AG04449 (cell line): ENCODE data around the gene FOXP1.

Experiments
- CTCF ChIA-PET: fragments of 350-600 bp; formaldehyde crosslinking; extraction: SDS; loops from one replicate; lab custom pipeline; 2021; ENCODE audit warnings: antibody characterized with exemption; lab: Yijun Ruan, JAX
- POLR2A ChIA-PET: fragments of 400-600, 350-600 bp; formaldehyde crosslinking; extraction: SDS; loops from one replicate; lab custom pipeline; 2020; ENCODE audit warnings: antibody characterized with exemption, inconsistent platforms; lab: Yijun Ruan, JAX
- DNase-seq: peaks from one replicate; pipeline ENCODE4 v3.0.0-alpha.2; 2010; ENCODE audit warnings: low read depth, low spot score
- H3K4me3 ChIP-seq: 2 replicates; pipeline ENCODE4 v1.5.1; 2011; ENCODE audit warnings: low read depth, mild to moderate bottlenecking, control low read depth, low read length
- TF ChIP-seq, protein P1 (sequence below): IDR thresholded peaks from one replicate; pipeline ENCODE4 v1.5.1; 2011; ENCODE audit warnings: mild to moderate bottlenecking, moderate library complexity, low read length, control low read depth, inconsistent platforms; ENCODE audit not compliant: insufficient read depth; ENCODE audit errors: missing control alignments

The FOXP1 gene

DNA sequence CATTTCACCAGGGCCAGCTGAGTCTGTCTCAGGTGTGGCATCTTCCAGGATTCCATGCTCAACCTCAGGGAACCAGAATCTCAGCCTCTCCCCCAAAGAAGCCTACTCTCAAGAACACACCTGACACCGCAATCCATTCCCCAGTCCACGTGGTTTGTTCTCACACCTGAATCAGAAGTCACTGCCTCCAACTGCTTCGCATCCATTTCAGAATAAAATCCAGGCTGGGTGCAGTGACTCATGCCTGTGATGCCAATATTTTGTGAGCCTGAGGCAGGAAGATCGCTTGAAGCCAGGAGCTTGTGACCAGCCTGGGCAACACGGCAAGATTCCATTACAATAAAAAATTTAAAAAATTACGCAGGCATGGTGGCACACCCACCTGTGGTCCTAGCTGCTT, 212.2 kb downstream of the FOXP1 start:
- no peak overlapping the region for H3K4me3 ChIP-seq
- TF ChIP-seq, protein P1, sequence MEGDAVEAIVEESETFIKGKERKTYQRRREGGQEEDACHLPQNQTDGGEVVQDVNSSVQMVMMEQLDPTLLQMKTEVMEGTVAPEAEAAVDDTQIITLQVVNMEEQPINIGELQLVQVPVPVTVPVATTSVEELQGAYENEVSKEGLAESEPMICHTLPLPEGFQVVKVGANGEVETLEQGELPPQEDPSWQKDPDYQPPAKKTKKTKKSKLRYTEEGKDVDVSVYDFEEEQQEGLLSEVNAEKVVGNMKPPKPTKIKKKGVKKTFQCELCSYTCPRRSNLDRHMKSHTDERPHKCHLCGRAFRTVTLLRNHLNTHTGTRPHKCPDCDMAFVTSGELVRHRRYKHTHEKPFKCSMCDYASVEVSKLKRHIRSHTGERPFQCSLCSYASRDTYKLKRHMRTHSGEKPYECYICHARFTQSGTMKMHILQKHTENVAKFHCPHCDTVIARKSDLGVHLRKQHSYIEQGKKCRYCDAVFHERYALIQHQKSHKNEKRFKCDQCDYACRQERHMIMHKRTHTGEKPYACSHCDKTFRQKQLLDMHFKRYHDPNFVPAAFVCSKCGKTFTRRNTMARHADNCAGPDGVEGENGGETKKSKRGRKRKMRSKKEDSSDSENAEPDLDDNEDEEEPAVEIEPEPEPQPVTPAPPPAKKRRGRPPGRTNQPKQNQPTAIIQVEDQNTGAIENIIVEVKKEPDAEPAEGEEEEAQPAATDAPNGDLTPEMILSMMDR: no peak
- ChIA-PET POLR2A (interaction anchor here (1.2 kb wide), 1 partner anchor 54 kb away, joined by 3 read pairs; no protein-coding TSS in a partner anchor), CTCF (interaction anchor here (1.0 kb wide), 1 partner anchor 25 kb away, joined by 3 read pairs; no protein-coding TSS in a partner anchor)
- no peak for DNase-seq

DNA sequence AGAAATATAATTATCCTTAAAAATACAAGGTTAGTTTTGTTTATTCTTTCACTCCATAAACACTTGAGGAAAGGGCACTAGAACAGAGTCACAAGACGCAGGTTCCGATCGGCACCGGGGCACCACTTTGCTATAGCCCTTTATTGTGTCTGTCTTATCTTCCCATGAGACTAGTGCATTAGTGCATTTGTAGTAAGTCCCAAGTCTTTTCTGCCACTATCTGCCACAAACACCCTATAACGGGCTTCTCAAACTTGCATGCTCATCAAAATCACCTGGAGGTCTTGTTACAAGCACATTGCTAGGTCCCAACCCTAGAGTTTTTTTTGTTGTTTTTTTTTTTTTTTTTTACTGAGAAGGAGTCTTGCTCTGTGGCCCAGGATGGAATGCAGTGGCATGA, 213.1 kb downstream of the FOXP1 start:
- no peak overlapping the region for H3K4me3 ChIP-seq
- POLR2A ChIA-PET: no interaction called here
- CTCF ChIA-PET: no interaction called here
- no peak for DNase-seq
- TF ChIP-seq, protein P1: no peak

DNA sequence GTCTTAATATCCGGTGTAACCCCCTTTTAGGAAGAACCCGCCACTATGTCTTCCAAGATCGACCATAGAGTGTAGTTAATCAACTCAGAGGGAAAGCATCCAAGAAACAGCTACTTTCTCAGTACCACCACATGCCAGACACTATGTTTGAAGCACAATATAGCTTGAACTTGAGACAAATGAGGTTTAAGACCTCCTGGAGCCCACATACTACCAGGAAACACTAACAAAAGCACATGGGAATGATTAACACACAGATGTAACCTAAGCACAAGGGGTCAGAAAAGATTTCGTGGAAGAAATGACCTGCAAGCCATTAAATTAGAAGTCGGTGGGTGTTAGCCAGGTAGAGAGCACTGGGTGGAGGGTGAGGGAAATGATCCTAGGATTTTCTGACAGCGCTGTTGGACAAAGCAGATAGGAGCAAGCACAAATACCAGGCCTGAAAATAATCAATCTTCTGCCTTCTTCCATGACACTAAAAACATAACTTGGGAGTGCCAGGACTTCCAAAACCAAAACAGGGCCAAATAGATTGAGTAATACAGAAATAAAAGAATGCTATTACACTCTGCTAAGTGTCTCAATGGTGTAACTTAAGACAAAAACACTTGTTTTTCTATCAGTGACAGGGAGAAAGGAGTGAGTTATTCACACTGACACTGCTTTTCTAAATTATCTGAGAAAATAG, 213.7 kb downstream of the FOXP1 start:
- CTCF ChIA-PET: no interaction called here
- no peak overlapping the region for H3K4me3 ChIP-seq
- TF ChIP-seq, protein P1: no peak
- POLR2A ChIA-PET: no interaction called here
- DNase-seq: peak; percentile 34

DNA sequence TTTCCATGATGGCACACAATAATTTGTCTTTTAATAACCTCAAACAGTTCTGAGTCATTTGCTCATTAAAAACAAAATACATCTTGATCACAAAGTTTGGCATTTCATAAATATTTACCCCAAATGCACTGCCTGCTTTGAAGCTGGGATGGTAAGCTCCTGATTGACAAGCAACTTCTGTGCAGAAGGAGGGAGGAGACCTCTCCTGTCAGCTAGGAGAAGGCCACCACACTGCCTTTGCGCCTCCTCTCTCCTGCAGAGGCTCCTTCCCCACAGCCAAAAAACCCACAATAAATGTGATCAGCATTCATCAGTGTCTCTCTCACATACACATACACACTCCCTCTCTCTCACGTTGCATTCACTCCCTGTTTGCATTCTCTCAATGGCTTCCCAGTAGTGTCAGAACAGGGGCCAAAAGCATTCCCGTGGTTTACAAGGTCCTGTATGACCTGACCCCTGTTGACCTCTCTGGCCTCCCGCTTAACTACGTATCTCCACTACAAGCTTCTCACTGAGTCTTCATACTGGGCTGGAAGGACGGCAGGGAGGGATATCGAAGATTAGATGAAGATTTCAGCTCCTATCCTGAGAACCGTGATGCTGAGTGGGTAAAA, 216.4 kb downstream of the FOXP1 start:
- no peak overlapping the region for H3K4me3 ChIP-seq
- ChIA-PET CTCF (interaction anchor here (1.0 kb wide), 1 partner anchor 30 kb away, joined by 4 read pairs; no protein-coding TSS in a partner anchor), POLR2A (no interaction called here)
- TF ChIP-seq, protein P1: no peak
- DNase-seq: no peak

DNA sequence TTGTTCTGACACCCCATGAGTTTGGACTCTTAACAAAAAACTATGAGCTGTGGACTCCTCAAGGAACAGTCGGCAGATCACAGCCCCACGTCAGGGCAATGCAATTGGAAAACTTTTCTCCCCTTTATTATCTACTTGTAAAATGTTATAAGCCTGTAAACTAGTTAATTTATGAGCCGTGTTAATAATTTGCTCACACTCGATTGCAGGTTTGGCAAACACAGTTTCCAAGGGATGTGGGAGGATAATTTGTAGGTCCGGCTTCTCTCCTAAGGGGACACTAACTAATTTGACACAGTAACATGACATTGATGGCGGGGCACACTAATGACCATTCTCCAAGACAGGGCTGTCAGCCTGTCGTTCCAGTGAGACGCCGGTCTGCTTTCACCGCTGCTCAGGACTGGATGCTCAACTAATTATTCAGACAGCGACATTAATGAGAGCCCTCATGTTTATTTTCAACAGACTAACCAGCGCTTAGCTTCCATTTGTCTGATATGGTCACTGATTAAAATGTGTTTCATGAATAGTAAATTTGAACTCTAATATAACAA, 222.1 kb downstream of the FOXP1 start:
- no peak for DNase-seq
- POLR2A ChIA-PET: no interaction called here
- H3K4me3 ChIP-seq: no peak overlapping the region
- TF ChIP-seq, protein P1: no peak
- CTCF ChIA-PET: no interaction called here

DNA sequence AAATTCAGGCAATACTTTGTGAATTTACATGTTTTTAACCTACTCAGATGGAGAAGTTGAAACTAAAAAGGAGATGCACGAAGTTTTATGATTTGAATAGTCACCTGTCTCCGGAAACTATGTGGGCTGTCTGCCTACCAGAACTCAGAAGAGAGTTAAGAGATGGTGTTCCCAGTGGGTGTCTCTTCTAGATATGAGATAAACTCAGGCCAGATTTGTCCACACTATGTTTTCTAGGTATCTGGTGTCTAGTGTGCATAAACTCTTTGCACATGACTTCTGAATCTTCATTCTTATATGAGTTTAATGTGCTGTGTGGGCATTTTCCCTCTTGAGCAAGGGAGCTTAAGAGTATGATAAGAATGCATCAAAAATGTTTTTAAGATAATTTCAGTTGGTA, 222.8 kb downstream of the FOXP1 start:
- no peak overlapping the region for H3K4me3 ChIP-seq
- POLR2A ChIA-PET: no interaction called here
- TF ChIP-seq, protein P1: no peak
- CTCF ChIA-PET: no interaction called here
- no peak for DNase-seq
